Naive thymus-derived CD4-positive, alpha-beta T cell (primary cell): ENCODE results near the gene LAGE3. TPM values are rescaled to one million over a fixed set of nuclear protein-coding genes. Genes with fewer than 3 reads are reported as not detected.
A peak's percentile ranks its signal among the peaks of the same experiment; 100 is the strongest.

Source experiments
- ATAC-seq: fragments of 150-1000 bp; cut with Tn5 transposase; 2 replicates; pipeline ENCODE4 v1.10.0; 2021; ENCODE audit warnings: mild to moderate bottlenecking, moderate library complexity
- CTCF ChIA-PET: fragments of 350-600 bp; sonication (Branson Sonifier 250); formaldehyde crosslinking; loops from one replicate; lab custom pipeline; 2021; ENCODE audit warnings: antibody characterized with exemption; lab: Charles Lee
- POLR2A ChIA-PET: fragments of 350-600 bp; sonication (Branson Sonifier 250); formaldehyde crosslinking; loops from one replicate; lab custom pipeline; 2021; ENCODE audit warnings: antibody characterized with exemption, inconsistent platforms; lab: Charles Lee
- DNase-seq, 9 donors: peaks; one replicate each; pipeline versions ENCODE4 v3.0.0 to v3.0.0-alpha.2; 2020 to 2022; ENCODE audit warnings: mixed read lengths in 1 of 9
- H3K27ac ChIP-seq: one replicate; pipeline ENCODE4 v1.7.0; 2013; ENCODE audit warnings: mild to moderate bottlenecking, low read depth, low read length, moderate library complexity
- H3K27me3 ChIP-seq, 2 donors: one replicate each; pipeline ENCODE4 v1.7.0; 2013; ENCODE audit warnings: low read length in 2 of 2, mild to moderate bottlenecking in 2 of 2, moderate library complexity in 2 of 2; ENCODE audit not compliant: control insufficient read depth in 2 of 2, insufficient read depth in 2 of 2
- H3K36me3 ChIP-seq, 3 experiments: 1 replicate in 2 of 3; 2 replicates in 1 of 3; pipeline ENCODE4 v1.7.0; 2013; ENCODE audit warnings: low read length in 3 of 3, mild to moderate bottlenecking in 3 of 3, moderate library complexity in 1 of 3; ENCODE audit not compliant: insufficient read depth in 3 of 3, control insufficient read depth in 2 of 3
- H3K4me1 ChIP-seq, 2 donors: one replicate each; pipeline ENCODE4 v1.7.0; 2013; ENCODE audit warnings: low read length in 2 of 2, mild to moderate bottlenecking in 2 of 2, moderate library complexity in 1 of 2; ENCODE audit not compliant: control insufficient read depth in 2 of 2, insufficient read depth in 2 of 2
- H3K4me3 ChIP-seq: 2 replicates; pipeline ENCODE4 v1.7.0; 2013; ENCODE audit warnings: mild to moderate bottlenecking, low read length
- H3K9me3 ChIP-seq, 3 experiments: 1 replicate in 2 of 3; 2 replicates in 1 of 3; pipeline ENCODE4 v1.7.0; 2013; ENCODE audit warnings: low read length in 3 of 3; ENCODE audit not compliant: control insufficient read depth in 2 of 3
- H3K27ac Mint-ChIP-seq, 9 donors: one replicate each; pipeline ENCODE4 v1.8.0; 2020 to 2022; ENCODE audit warnings: mixed read lengths in 9 of 9, mild to moderate bottlenecking in 8 of 9, moderate library complexity in 5 of 9, inconsistent platforms in 2 of 9
- H3K27me3 Mint-ChIP-seq, 5 donors: one replicate each; pipeline ENCODE4 v1.8.0; 2021 to 2022; ENCODE audit warnings: mixed read lengths in 5 of 5, mild to moderate bottlenecking in 1 of 5
- H3K36me3 Mint-ChIP-seq, 5 donors: one replicate each; pipeline ENCODE4 v1.8.0; 2020 to 2022; ENCODE audit warnings: mixed read lengths in 5 of 5, mild to moderate bottlenecking in 3 of 5, inconsistent platforms in 1 of 5
- H3K4me1 Mint-ChIP-seq, 7 donors: one replicate each; pipeline ENCODE4 v1.8.0; 2020 to 2022; ENCODE audit warnings: mixed read lengths in 7 of 7, mild to moderate bottlenecking in 3 of 7, inconsistent platforms in 1 of 7
- H3K4me3 Mint-ChIP-seq, 10 donors: one replicate each; pipeline ENCODE4 v1.8.0; 2020 to 2022; ENCODE audit warnings: mild to moderate bottlenecking in 10 of 10, mixed read lengths in 10 of 10, moderate library complexity in 6 of 10, inconsistent platforms in 2 of 10
- H3K9me3 Mint-ChIP-seq, 11 donors: one replicate each; pipeline ENCODE4 v1.8.0; 2020 to 2022; ENCODE audit warnings: mixed read lengths in 11 of 11, mild to moderate bottlenecking in 4 of 11, inconsistent platforms in 1 of 11, moderate library complexity in 1 of 11
- intact Hi-C, 2 donors: fragments of 100-400 bp; cut with micrococcal nuclease; formaldehyde crosslinking; loops; one replicate each; pipeline ENCODE4 v1.15.1; 2023
- polyA plus RNA-seq, 2 donors: library from polyadenylated mRNA; unstranded; fragments of 300-500 nt; fragmentation: Illumina TruSeq; gene quantifications; one replicate each; pipeline ENCODE4 v1.2.3, GENCODE V29; 2021
- total RNA-seq, 6 experiments: library from RNA in 5 of 6; stranded (reverse) in 5 of 6; gene quantifications; 1 replicate in 5 of 6; 2 replicates in 1 of 6; pipeline ENCODE4 v1.2.3 and lab custom pipeline; 2021 to 2026

Gene LAGE3
- total and polyA plus RNA-seq, 7 experiments from 2014 or later, result 11.6 to 85.1 (median 21.2) TPM

- POLR2A ChIA-PET, result interaction anchor here (0.6 to 1.4 kb wide), 4 partner anchors 10 to 42 kb away, joined by 3 to 4 read pairs (median 3); no protein-coding TSS in a partner anchor
- intact Hi-C loops, result no loop called here
Observed at GRCh38 chrX:154466036-154466435, 13.0 kb downstream of the LAGE3 start.

GRCh38 chrX:154465601-154466000, 13.5 kb downstream of the LAGE3 start:
- peaks cover 0 to 7% (median 0%) of the 10 kb centered on the region in 7 donors for H3K4me1 Mint-ChIP-seq
- H3K27me3 Mint-ChIP-seq, result no peaks in the 10 kb centered on the region
- no peaks in the 10 kb centered on the region for H3K4me1 ChIP-seq
- CTCF ChIA-PET, result no interaction called here
- no peak overlapping the region for H3K27ac ChIP-seq
- no peak for ATAC-seq
- peak overlapping the region in 1 of 10 donors; percentile 32 for H3K4me3 Mint-ChIP-seq
- H3K27me3 ChIP-seq, result no peaks in the 10 kb centered on the region
- H3K36me3 Mint-ChIP-seq, result peaks cover 0 to 2% (median 0%) of the 10 kb centered on the region in 5 donors
- peaks cover 0 to 70% (median 0%) of the 10 kb centered on the region in 3 experiments for H3K36me3 ChIP-seq
- intact Hi-C loops, result no loop called here
- H3K4me3 ChIP-seq, result no peak overlapping the region
- H3K9me3 Mint-ChIP-seq, result no peaks in the 10 kb centered on the region
- H3K27ac Mint-ChIP-seq, result no peak overlapping the region
- POLR2A ChIA-PET, result interaction anchor here (0.6 to 1.4 kb wide), 5 partner anchors 10 to 51 kb away, joined by 3 to 4 read pairs (median 3); partner anchors contain the start of gene FAM3A
- no peaks in the 10 kb centered on the region for H3K9me3 ChIP-seq
- no peak for DNase-seq

More at GRCh38 chrX:154466036-154466435, 13.0 kb downstream of the LAGE3 start:
- CTCF ChIA-PET, result no interaction called here
- Histone ChIP-seq H3K4me1 (no peaks in the 10 kb centered on the region), H3K27ac (no peak overlapping the region), H3K9me3 (no peaks in the 10 kb centered on the region), H3K27me3 (no peaks in the 10 kb centered on the region), H3K4me3 (no peak overlapping the region), H3K36me3 (peaks cover 0 to 70% (median 0%) of the 10 kb centered on the region in 3 experiments)
- H3K9me3 Mint-ChIP-seq, result no peaks in the 10 kb centered on the region
- peaks cover 0 to 2% (median 0%) of the 10 kb centered on the region in 5 donors for H3K36me3 Mint-ChIP-seq
- H3K4me1 Mint-ChIP-seq, result peaks cover 0 to 7% (median 0%) of the 10 kb centered on the region in 7 donors
- H3K27ac Mint-ChIP-seq, result no peak overlapping the region
- ATAC-seq (no peak), DNase-seq (no peak)
- H3K4me3 Mint-ChIP-seq, result no peak overlapping the region
- no peaks in the 10 kb centered on the region for H3K27me3 Mint-ChIP-seq

- peaks cover 0 to 2% (median 0%) of the 10 kb centered on the region in 5 donors for H3K36me3 Mint-ChIP-seq
- H3K4me1 ChIP-seq, result no peaks in the 10 kb centered on the region
- intact Hi-C loops, result no loop called here
- H3K27ac ChIP-seq, result no peak overlapping the region
- H3K4me3 ChIP-seq, result no peak overlapping the region
- H3K4me1 Mint-ChIP-seq, result peaks cover 0 to 7% (median 0%) of the 10 kb centered on the region in 7 donors
- ATAC-seq, result no peak
- H3K4me3 Mint-ChIP-seq, result no peak overlapping the region
- no peaks in the 10 kb centered on the region for H3K9me3 ChIP-seq
- no peaks in the 10 kb centered on the region for H3K27me3 Mint-ChIP-seq
- peaks cover 0 to 67% (median 0%) of the 10 kb centered on the region in 3 experiments for H3K36me3 ChIP-seq
- H3K9me3 Mint-ChIP-seq, result no peaks in the 10 kb centered on the region
- H3K27ac Mint-ChIP-seq, result no peak overlapping the region
- no peaks in the 10 kb centered on the region for H3K27me3 ChIP-seq
- POLR2A ChIA-PET, result interaction anchor here (0.9 to 1.4 kb wide), 3 partner anchors 20 to 51 kb away, joined by 3 to 4 read pairs (median 3); partner anchors contain the start of gene FAM3A
- no peak for DNase-seq
- CTCF ChIA-PET, result no interaction called here
Observed at GRCh38 chrX:154464806-154465365, 14.2 kb downstream of the LAGE3 start.

- Histone ChIP-seq H3K4me3 (no peak overlapping the region), H3K27ac (no peak overlapping the region), H3K4me1 (peaks cover 0 to 3% of the 10 kb centered on the region in 2 donors), H3K27me3 (no peaks in the 10 kb centered on the region), H3K9me3 (no peaks in the 10 kb centered on the region), H3K36me3 (peaks cover 0 to 56% (median 0%) of the 10 kb centered on the region in 3 experiments)
- H3K27ac Mint-ChIP-seq, result no peak overlapping the region
- peaks cover 0 to 11% (median 5%) of the 10 kb centered on the region in 7 donors for H3K4me1 Mint-ChIP-seq
- H3K36me3 Mint-ChIP-seq, result peaks cover 0 to 2% (median 0%) of the 10 kb centered on the region in 5 donors
- no peak for ATAC-seq
- intact Hi-C loops, result no loop called here
- CTCF ChIA-PET, result no interaction called here
- DNase-seq, result no peak
- H3K4me3 Mint-ChIP-seq, result no peak overlapping the region
- H3K27me3 Mint-ChIP-seq, result no peaks in the 10 kb centered on the region
- no peaks in the 10 kb centered on the region for H3K9me3 Mint-ChIP-seq
- POLR2A ChIA-PET, result interaction anchor here (0.9 to 1.2 kb wide), 2 partner anchors 52 to 84 kb away, joined by 3 to 4 read pairs; partner anchors contain the start of gene EMD
Observed at GRCh38 chrX:154463611-154464220, 15.4 kb downstream of the LAGE3 start.

- POLR2A ChIA-PET, result interaction anchor here (6.2 kb wide), 1 partner anchor 15 kb away, joined by 31 read pairs; the partner anchor contains the start of gene LAGE3
- DNase-seq (no peak), ATAC-seq (no peak)
- intact Hi-C loops, result no loop called here
- Mint-ChIP-seq H3K4me1 (peaks cover under 1 to 12% (median 6%) of the 10 kb centered on the region in 7 donors), H3K36me3 (peaks cover 0 to 2% (median 0%) of the 10 kb centered on the region in 5 donors), H3K27ac (no peak overlapping the region), H3K27me3 (no peaks in the 10 kb centered on the region), H3K4me3 (no peak overlapping the region), H3K9me3 (peaks cover 0 to 1% (median 0%) of the 10 kb centered on the region in 11 donors)
- CTCF ChIA-PET, result no interaction called here
- Histone ChIP-seq H3K27ac (no peak overlapping the region), H3K4me3 (no peak overlapping the region), H3K36me3 (peaks cover 0 to 43% (median 0%) of the 10 kb centered on the region in 3 experiments), H3K27me3 (no peaks in the 10 kb centered on the region), H3K4me1 (peaks cover 0 to 3% of the 10 kb centered on the region in 2 donors), H3K9me3 (no peaks in the 10 kb centered on the region)
Observed at GRCh38 chrX:154462396-154462795, 16.7 kb downstream of the LAGE3 start.

GRCh38 chrX:154460326-154460725, 18.8 kb downstream of the LAGE3 start:
- H3K9me3 ChIP-seq, result no peaks in the 10 kb centered on the region
- H3K27ac Mint-ChIP-seq, result peak overlapping the region in 1 of 9 donors; percentile 19

More at GRCh38 chrX:154460326-154460725, 18.8 kb downstream of the LAGE3 start:
- Mint-ChIP-seq H3K36me3 (peaks cover 0 to 2% (median 0%) of the 10 kb centered on the region in 5 donors), H3K4me3 (peak overlapping the region in 7 of 10 donors; percentile 4 to 79 (median 25)), H3K9me3 (peaks cover 0 to 4% (median 0%) of the 10 kb centered on the region in 11 donors), H3K27me3 (no peaks in the 10 kb centered on the region), H3K4me1 (peaks cover 4 to 16% (median 9%) of the 10 kb centered on the region in 7 donors)
- Histone ChIP-seq H3K27me3 (no peaks in the 10 kb centered on the region), H3K4me1 (peaks cover 0 to 3% of the 10 kb centered on the region in 2 donors), H3K4me3 (no peak overlapping the region), H3K36me3 (peaks cover 0 to 28% (median 0%) of the 10 kb centered on the region in 3 experiments), H3K27ac (no peak overlapping the region)
- CTCF ChIA-PET, result no interaction called here
- ATAC-seq (no peak), DNase-seq (no peak)
- intact Hi-C loops, result no loop called here
- POLR2A ChIA-PET, result interaction anchor here (0.8 to 6.2 kb wide), 5 partner anchors 17 to 87 kb away, joined by 3 to 31 read pairs (median 3); partner anchors contain the start of genes IKBKG and LAGE3
